CD14-positive monocyte (primary cell): Measurements from ENCODE around the gene SLC17A2. TPM values are rescaled to one million over a fixed set of nuclear protein-coding genes. Genes with fewer than 3 reads are reported as not detected.

Experiments
- DNase-seq, 3 donors: peaks; one replicate each; pipeline ENCODE4 v3.0.0-alpha.2; 2011 to 2022
- H2AFZ ChIP-seq: 2 replicates; pipeline ENCODE4 v1.6.0; 2012; ENCODE audit warnings: mild to moderate bottlenecking, low read depth, low read length, inconsistent platforms; ENCODE audit not compliant: insufficient read depth, poor library complexity, severe bottlenecking
- H3K27ac ChIP-seq, 2 donors: 1 replicate in 1 of 2; 2 replicates in 1 of 2; pipeline ENCODE4 v1.5.1; 2012 to 2013; ENCODE audit warnings: low read length in 2 of 2, control low read depth in 1 of 2, inconsistent platforms in 1 of 2, low read depth in 1 of 2, mild to moderate bottlenecking in 1 of 2
- H3K27me3 ChIP-seq, 2 donors: one replicate each; pipeline versions ENCODE4 v1.6.0 to v1.6.1; 2011 to 2013; ENCODE audit warnings: low read length in 2 of 2; ENCODE audit not compliant: control insufficient read depth in 2 of 2, insufficient read depth in 2 of 2
- H3K36me3 ChIP-seq, 2 donors: replicated peaks in 1 of 2; 1 replicate in 1 of 2; 2 replicates in 1 of 2; pipeline versions ENCODE4 v1.5.1 to v1.6.1; 2012 to 2013; ENCODE audit warnings: low read length in 2 of 2, control low read depth in 1 of 2, inconsistent platforms in 1 of 2, mild to moderate bottlenecking in 1 of 2; ENCODE audit not compliant: insufficient read depth in 2 of 2, control insufficient read depth in 1 of 2
- H3K4me1 ChIP-seq, 2 donors: 1 replicate in 1 of 2; 2 replicates in 1 of 2; pipeline versions ENCODE4 v1.5.1 to v1.6.1; 2012 to 2013; ENCODE audit warnings: low read length in 2 of 2, control low read depth in 1 of 2, inconsistent platforms in 1 of 2, mild to moderate bottlenecking in 1 of 2, moderate library complexity in 1 of 2; ENCODE audit not compliant: insufficient read depth in 2 of 2, control insufficient read depth in 1 of 2
- H3K4me2 ChIP-seq: replicated peaks from 2 replicates; pipeline ENCODE3; 2012; ENCODE audit warnings: low read length, moderate library complexity, mild to moderate bottlenecking; ENCODE audit not compliant: poor library complexity, severe bottlenecking; ENCODE audit errors: extremely low read depth
- H3K4me3 ChIP-seq, 3 experiments: fragments of 200-600 bp in 1 of 3; sonication (generic) in 1 of 3; replicated peaks in 1 of 3; 1 replicate in 2 of 3; 2 replicates in 1 of 3; pipeline ENCODE4 v1.5.1; 2011 to 2013; ENCODE audit warnings: low read length in 3 of 3, mild to moderate bottlenecking in 3 of 3, control low read depth in 2 of 3, low read depth in 2 of 3, inconsistent platforms in 1 of 3, moderate library complexity in 1 of 3
- H3K79me2 ChIP-seq: 2 replicates; pipeline ENCODE4 v1.6.0; 2012; ENCODE audit warnings: mild to moderate bottlenecking, control low read depth, inconsistent platforms, low read length, moderate library complexity; ENCODE audit not compliant: insufficient read depth
- H3K9ac ChIP-seq: 2 replicates; pipeline ENCODE4 v1.6.0; 2017; ENCODE audit warnings: low read length, mild to moderate bottlenecking; ENCODE audit not compliant: insufficient read depth, poor library complexity, severe bottlenecking
- H3K9me3 ChIP-seq, 2 donors: replicated peaks in 1 of 2; 1 replicate in 1 of 2; 2 replicates in 1 of 2; pipeline versions ENCODE4 v1.5.1 to v1.6.1; 2012 to 2013; ENCODE audit warnings: low read length in 2 of 2, control low read depth in 1 of 2; ENCODE audit not compliant: control insufficient read depth in 1 of 2, insufficient read depth in 1 of 2
- H4K20me1 ChIP-seq: 2 replicates; pipeline ENCODE4 v1.6.0; 2012; ENCODE audit warnings: mild to moderate bottlenecking, low read length, control low read depth, moderate library complexity; ENCODE audit not compliant: insufficient read depth
- H3K27ac Mint-ChIP-seq, 7 donors: one replicate each; pipeline ENCODE4 v1.8.0; 2020; ENCODE audit warnings: mild to moderate bottlenecking in 7 of 7, mixed read lengths in 7 of 7, moderate library complexity in 6 of 7, inconsistent platforms in 2 of 7
- H3K27me3 Mint-ChIP-seq, 3 donors: one replicate each; pipeline ENCODE4 v1.8.0; 2021 to 2022; ENCODE audit warnings: low read depth in 3 of 3, mild to moderate bottlenecking in 3 of 3, mixed read lengths in 3 of 3, moderate library complexity in 3 of 3, inconsistent platforms in 1 of 3
- H3K36me3 Mint-ChIP-seq, 2 donors: one replicate each; pipeline ENCODE4 v1.8.0; 2020; ENCODE audit warnings: mixed read lengths in 2 of 2, inconsistent platforms in 1 of 2, mild to moderate bottlenecking in 1 of 2
- H3K4me1 Mint-ChIP-seq: one replicate; pipeline ENCODE4 v1.8.0; 2020; ENCODE audit warnings: mild to moderate bottlenecking, mixed read lengths
- H3K4me3 Mint-ChIP-seq, 2 donors: one replicate each; pipeline ENCODE4 v1.8.0; 2020; ENCODE audit warnings: mild to moderate bottlenecking in 2 of 2, mixed read lengths in 2 of 2, moderate library complexity in 1 of 2
- H3K9me3 Mint-ChIP-seq, 7 donors: one replicate each; pipeline ENCODE4 v1.8.0; 2020 to 2022; ENCODE audit warnings: mixed read lengths in 7 of 7, mild to moderate bottlenecking in 6 of 7, moderate library complexity in 6 of 7, inconsistent platforms in 2 of 7
- CTCF ChIP-seq: fragments of 200-600 bp; IDR thresholded peaks from one replicate; pipeline ENCODE4 v1.8.0; 2022; ENCODE audit warnings: antibody characterized with exemption, mild to moderate bottlenecking
- WGBS: methylation state at CpG from one replicate; pipeline ENCODE4 v1.1.5; 2013; ENCODE audit warnings: missing lambda C conversion rate; ENCODE audit not compliant: insufficient coverage; 5-methylcytosine and 5-hydroxymethylcytosine counted together
- intact Hi-C, 2 donors: fragments of 100-400 bp; cut with micrococcal nuclease; formaldehyde crosslinking; loops; one replicate each; pipeline versions ENCODE4 v1.15.0 to v1.15.1; 2023
- polyA plus RNA-seq, 3 donors: library from polyadenylated mRNA; depleted of rRNA in 1 of 3; unstranded in 2 of 3; stranded (reverse) in 1 of 3; fragments of 300-500 nt in 2 of 3; fragments of >200 nt in 1 of 3; fragmentation: Illumina TruSeq in 2 of 3; gene quantifications; 1 replicate in 2 of 3; 2 replicates in 1 of 3; pipeline ENCODE4 v1.2.3, GENCODE V29; 2012 to 2021

The SLC17A2 gene
- polyA plus RNA-seq, 3 donors, result not detected

GRCh38 chr6:25866011-25866410 lies 64.5 kb downstream of the SLC17A2 start:
- peaks cover 7% of the 10 kb centered on the region for H3K4me1 Mint-ChIP-seq
- intact Hi-C loops, result no loop called here
- peaks cover 0 to 3% (median 0%) of the 10 kb centered on the region in 7 donors for H3K9me3 Mint-ChIP-seq
- no peak overlapping the region for H3K4me3 Mint-ChIP-seq
- Histone ChIP-seq H2AFZ (no peak overlapping the region), H3K36me3 (no peaks in the 10 kb centered on the region), H3K9ac (no peak overlapping the region), H3K4me2 (no peak overlapping the region), H3K79me2 (no peaks in the 10 kb centered on the region), H3K27ac (no peak overlapping the region), H3K4me1 (no peaks in the 10 kb centered on the region), H3K4me3 (no peak overlapping the region), H3K9me3 (no peaks in the 10 kb centered on the region), H4K20me1 (no peaks in the 10 kb centered on the region), H3K27me3 (no peaks in the 10 kb centered on the region)
- H3K36me3 Mint-ChIP-seq, result no peaks in the 10 kb centered on the region
- H3K27me3 Mint-ChIP-seq, result no peaks in the 10 kb centered on the region
- WGBS, result no CpG with 5 or more reads among the region's 3 CpGs
- no peak overlapping the region for H3K27ac Mint-ChIP-seq
- no peak for DNase-seq
- TF ChIP-seq CTCF, result no peak

- H3K36me3 ChIP-seq, result no peaks in the 10 kb centered on the region
- H3K27me3 ChIP-seq, result no peaks in the 10 kb centered on the region
- no peak overlapping the region for H2AFZ ChIP-seq
- Mint-ChIP-seq H3K36me3 (no peaks in the 10 kb centered on the region), H3K4me1 (peaks cover 7% of the 10 kb centered on the region), H3K27ac (no peak overlapping the region), H3K27me3 (no peaks in the 10 kb centered on the region), H3K4me3 (no peak overlapping the region), H3K9me3 (peaks cover 0 to 2% (median 0%) of the 10 kb centered on the region in 7 donors)
- TF ChIP-seq CTCF, result no peak
- no peaks in the 10 kb centered on the region for H4K20me1 ChIP-seq
- H3K4me1 ChIP-seq, result no peaks in the 10 kb centered on the region
- H3K4me3 ChIP-seq, result no peak overlapping the region
- intact Hi-C loops, result no loop called here
- H3K27ac ChIP-seq, result no peak overlapping the region
- WGBS, result no CpG with 5 or more reads among the region's 2 CpGs
- H3K9me3 ChIP-seq, result no peaks in the 10 kb centered on the region
- no peak overlapping the region for H3K4me2 ChIP-seq
- DNase-seq, result no peak
- no peaks in the 10 kb centered on the region for H3K79me2 ChIP-seq
- H3K9ac ChIP-seq, result no peak overlapping the region
Measured at GRCh38 chr6:25863360-25863759, 67.1 kb downstream of the SLC17A2 start.

Other genes with a start within 250 kb of the SLC17A2 start
- gene SLC17A4, start 175.9 kb downstream of the SLC17A2 start, polyA plus RNA-seq, result not detected
- not detected for gene SLC17A1, start 98.6 kb downstream of the SLC17A2 start, polyA plus RNA-seq
- not detected for gene SLC17A3, start 56.4 kb downstream of the SLC17A2 start, polyA plus RNA-seq
- 10 to 100 TPM in 1 of 3 donors, 1 to 10 TPM in 2; 4.1 to 23.2 (median 8.0) TPM for gene TRIM38, start 32.1 kb upstream of the SLC17A2 start, polyA plus RNA-seq
- 10 to 100 TPM; 13.5 to 16.1 (median 14.1) TPM for gene HFE, start 156.7 kb upstream of the SLC17A2 start, polyA plus RNA-seq